Stomach (tissue), 9 donors: ENCODE measurements around the gene C22orf15. TPM values are rescaled to one million over a fixed set of nuclear protein-coding genes. Genes with fewer than 3 reads are reported as not detected.

Experiments
- DNase-seq, 2 donors: peaks; one replicate each; pipeline versions ENCODE4 v3.0.0 to v3.0.0-alpha.2; 2013 to 2019
- H3K27ac ChIP-seq, 5 donors: fragments of 200-600 bp in 4 of 5; sonication (generic) in 4 of 5; one replicate each; pipeline ENCODE4 v1.5.1; 2013 to 2019; ENCODE audit warnings: mild to moderate bottlenecking in 1 of 5, moderate library complexity in 1 of 5
- H3K27me3 ChIP-seq, 3 donors: fragments of 200-600 bp; sonication (generic); one replicate each; pipeline ENCODE4 v1.5.1; 2017 to 2019; ENCODE audit warnings: mixed run types in 1 of 3
- H3K36me3 ChIP-seq, 4 donors: fragments of 200-600 bp; sonication (generic); 1 replicate in 3 of 4; 2 replicates in 1 of 4; pipeline ENCODE4 v1.5.1; 2016 to 2019
- H3K4me1 ChIP-seq, 4 donors: fragments of 200-600 bp; sonication (generic); one replicate each; pipeline ENCODE4 v1.5.1; 2016 to 2019
- H3K4me3 ChIP-seq, 4 donors: fragments of 200-600 bp; sonication (generic) in 3 of 4; one replicate each; pipeline ENCODE4 v1.5.1; 2016 to 2019; ENCODE audit warnings: mild to moderate bottlenecking in 1 of 4
- H3K9me3 ChIP-seq, 4 donors: fragments of 200-600 bp; sonication (generic); one replicate each; pipeline ENCODE4 v1.5.1; 2016 to 2019
- EP300 ChIP-seq: sonication (generic); formaldehyde crosslinking; IDR thresholded peaks from one replicate; pipeline ENCODE4 v1.6.1; 2017; ENCODE audit warnings: antibody characterized with exemption
- POLR2A ChIP-seq, 4 donors: fragments of 450-650 bp; IDR thresholded peaks; one replicate each; pipeline ENCODE4 v1.6.1; 2016; ENCODE audit warnings: antibody characterized with exemption in 4 of 4, control low read depth in 2 of 4, mild to moderate bottlenecking in 1 of 4, moderate library complexity in 1 of 4
- POLR2AphosphoS5 ChIP-seq, 3 donors: sonication (generic); formaldehyde crosslinking; IDR thresholded peaks; one replicate each; pipeline ENCODE4 v1.6.1; 2016; ENCODE audit warnings: antibody characterized with exemption in 3 of 3
- WGBS, 5 donors: extraction: QIAGEN DNeasy Blood & Tissue Kit in 3 of 5; methylation state at CpG; one replicate each; pipeline versions ENCODE4 v1.1.5 to v1.1.7; 2013 to 2018; 5-methylcytosine and 5-hydroxymethylcytosine counted together
- intact Hi-C: fragments of 100-400 bp; cut with DNase I; formaldehyde crosslinking; loops from one replicate; pipeline ENCODE4 v1.15.1; 2023; ENCODE audit warnings: low total_unique reads
- polyA plus RNA-seq, 3 donors: library from polyadenylated mRNA; stranded (reverse); fragments of 200-250 nt; gene quantifications; one replicate each; pipeline ENCODE4 v1.2.3, GENCODE V29; 2013
- total RNA-seq, 5 donors: library from RNA; depleted of rRNA; stranded (reverse); fragments of >200 nt; gene quantifications; one replicate each; pipeline versions ENCODE4 v1.1.0 to v1.2.3, GENCODE V29; 2014 to 2016
- TF ChIP-seq, protein P1 (sequence below), 7 experiments: fragments of 450-650 bp in 4 of 7; fragments of 200-600 bp in 3 of 7; sonication (generic) in 3 of 7; IDR thresholded peaks; one replicate each; pipeline ENCODE4 v1.5.1; 2016 to 2019; ENCODE audit warnings: antibody characterized with exemption in 7 of 7, control low read depth in 2 of 7, mild to moderate bottlenecking in 1 of 7
- donor health status: healthy with polysubstance abuse.
- donor health status: Bipolar disorder and iron deficiency.
- donor health status: healthy.

C22orf15 gene
- total and polyA plus RNA-seq, 8 donors, result 0.05 TPM; not detected in 7

DNA sequence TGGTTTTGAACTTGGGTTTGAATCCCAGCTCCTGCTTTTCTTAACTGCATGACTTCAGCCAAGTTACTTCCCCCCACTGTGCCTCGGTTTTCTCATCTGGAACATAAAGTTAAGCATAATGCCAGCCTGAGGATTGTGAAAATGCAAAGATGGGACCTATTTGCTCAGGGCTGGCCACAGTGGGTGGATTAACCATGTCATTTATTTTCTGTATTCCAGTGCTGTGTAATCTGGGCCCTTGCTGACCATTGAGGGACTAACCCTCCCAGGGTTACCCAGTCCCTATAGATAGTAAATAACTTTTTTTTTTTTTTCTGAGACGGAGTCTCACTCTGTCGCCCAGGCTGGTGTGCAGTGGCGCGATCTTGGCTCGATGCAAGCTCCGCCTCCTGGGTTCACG, 7.1 kb upstream of the C22orf15 start:
- WGBS, 5 donors, result 78 to 89% (median 82%) methylated on average over 8 of the region's 8 CpGs
- H3K27me3 ChIP-seq, result no peaks in the 10 kb centered on the region
- intact Hi-C loops, result no loop called here
- H3K4me1 ChIP-seq, result peaks cover 0 to 9% (median 4%) of the 10 kb centered on the region in 4 donors
- no peak overlapping the region for H3K4me3 ChIP-seq
- H3K9me3 ChIP-seq, result no peaks in the 10 kb centered on the region
- H3K36me3 ChIP-seq, result no peaks in the 10 kb centered on the region
- DNase-seq, result no peak
- no peak overlapping the region for H3K27ac ChIP-seq
- TF ChIP-seq EP300 (no peak), POLR2A (IDR thresholded peaks at IDR 0.05) (no peak)
- TF ChIP-seq, protein P1, sequence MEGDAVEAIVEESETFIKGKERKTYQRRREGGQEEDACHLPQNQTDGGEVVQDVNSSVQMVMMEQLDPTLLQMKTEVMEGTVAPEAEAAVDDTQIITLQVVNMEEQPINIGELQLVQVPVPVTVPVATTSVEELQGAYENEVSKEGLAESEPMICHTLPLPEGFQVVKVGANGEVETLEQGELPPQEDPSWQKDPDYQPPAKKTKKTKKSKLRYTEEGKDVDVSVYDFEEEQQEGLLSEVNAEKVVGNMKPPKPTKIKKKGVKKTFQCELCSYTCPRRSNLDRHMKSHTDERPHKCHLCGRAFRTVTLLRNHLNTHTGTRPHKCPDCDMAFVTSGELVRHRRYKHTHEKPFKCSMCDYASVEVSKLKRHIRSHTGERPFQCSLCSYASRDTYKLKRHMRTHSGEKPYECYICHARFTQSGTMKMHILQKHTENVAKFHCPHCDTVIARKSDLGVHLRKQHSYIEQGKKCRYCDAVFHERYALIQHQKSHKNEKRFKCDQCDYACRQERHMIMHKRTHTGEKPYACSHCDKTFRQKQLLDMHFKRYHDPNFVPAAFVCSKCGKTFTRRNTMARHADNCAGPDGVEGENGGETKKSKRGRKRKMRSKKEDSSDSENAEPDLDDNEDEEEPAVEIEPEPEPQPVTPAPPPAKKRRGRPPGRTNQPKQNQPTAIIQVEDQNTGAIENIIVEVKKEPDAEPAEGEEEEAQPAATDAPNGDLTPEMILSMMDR (IDR thresholded peaks at IDR 0.05), result no peak

DNA sequence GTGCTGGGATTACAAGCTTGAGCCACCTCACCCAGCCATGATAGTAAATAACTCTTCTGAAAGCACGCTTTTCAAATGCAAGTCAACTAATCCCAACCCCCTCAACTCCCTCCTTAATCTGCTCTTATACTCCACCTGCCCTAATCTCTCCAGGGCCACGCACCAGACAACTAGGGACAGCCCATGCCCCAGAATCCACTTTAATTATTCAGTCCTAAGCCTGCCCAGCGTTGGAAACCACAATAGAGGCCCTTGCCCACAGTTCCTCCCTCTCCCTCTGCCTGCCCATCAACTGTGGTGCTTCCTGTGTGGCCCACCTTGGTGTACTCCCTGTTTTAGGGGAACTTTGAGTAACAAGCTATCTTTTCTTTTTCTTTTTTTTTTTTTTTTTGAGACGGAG, 5.9 kb upstream of the C22orf15 start:
- intact Hi-C loops, result no loop called here
- TF ChIP-seq, protein P1 (IDR thresholded peaks at IDR 0.05), result no peak
- TF ChIP-seq POLR2A (IDR thresholded peaks at IDR 0.05), result no peak
- TF ChIP-seq EP300, result no peak
- no peak for TF ChIP-seq POLR2AphosphoS5 (IDR thresholded peaks at IDR 0.05)
- Histone ChIP-seq H3K4me3 (no peak overlapping the region), H3K36me3 (no peaks in the 10 kb centered on the region), H3K27me3 (no peaks in the 10 kb centered on the region), H3K27ac (no peak overlapping the region), H3K9me3 (no peaks in the 10 kb centered on the region), H3K4me1 (peaks cover 0 to 2% (median under 1%) of the 10 kb centered on the region in 4 donors)
- 37 to 78% (median 57%) methylated on average over 4 of the region's 4 CpGs for WGBS, 5 donors
- DNase-seq, result no peak

DNA sequence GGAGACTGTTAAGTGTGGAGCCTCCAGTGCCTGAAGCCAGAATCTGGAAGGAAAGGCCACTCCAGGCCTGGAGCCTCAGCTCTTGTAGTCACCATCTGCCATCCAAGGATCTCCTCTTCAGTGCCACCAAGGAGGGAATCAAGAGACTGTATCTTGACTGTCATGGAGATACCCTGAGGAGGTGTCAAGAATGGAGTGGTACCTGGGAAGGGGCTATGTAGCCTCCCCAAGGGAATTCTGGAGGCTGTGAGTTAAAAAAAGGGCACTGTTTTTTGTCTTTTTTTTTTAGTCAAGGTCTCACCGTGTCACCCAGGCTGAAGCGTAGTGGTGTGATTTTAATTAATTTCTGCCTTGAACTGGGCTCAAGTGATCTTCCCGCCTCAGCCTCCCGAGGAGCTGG, 3.2 kb upstream of the C22orf15 start:
- Histone ChIP-seq H3K9me3 (no peaks in the 10 kb centered on the region), H3K36me3 (peaks cover 0 to 16% (median 0%) of the 10 kb centered on the region in 4 donors), H3K4me3 (no peak overlapping the region), H3K27me3 (no peaks in the 10 kb centered on the region), H3K4me1 (peaks cover 8 to 22% (median 15%) of the 10 kb centered on the region in 4 donors), H3K27ac (no peak overlapping the region)
- no peak for DNase-seq
- WGBS, 5 donors, result 86 to 94% (median 92%) methylated on average over 4 of the region's 4 CpGs
- TF ChIP-seq POLR2AphosphoS5 (IDR thresholded peaks at IDR 0.05) (no peak), EP300 (no peak), POLR2A (IDR thresholded peaks at IDR 0.05) (no peak)
- TF ChIP-seq, protein P1 (IDR thresholded peaks at IDR 0.05), result no peak
- intact Hi-C loops, result no loop called here

DNA sequence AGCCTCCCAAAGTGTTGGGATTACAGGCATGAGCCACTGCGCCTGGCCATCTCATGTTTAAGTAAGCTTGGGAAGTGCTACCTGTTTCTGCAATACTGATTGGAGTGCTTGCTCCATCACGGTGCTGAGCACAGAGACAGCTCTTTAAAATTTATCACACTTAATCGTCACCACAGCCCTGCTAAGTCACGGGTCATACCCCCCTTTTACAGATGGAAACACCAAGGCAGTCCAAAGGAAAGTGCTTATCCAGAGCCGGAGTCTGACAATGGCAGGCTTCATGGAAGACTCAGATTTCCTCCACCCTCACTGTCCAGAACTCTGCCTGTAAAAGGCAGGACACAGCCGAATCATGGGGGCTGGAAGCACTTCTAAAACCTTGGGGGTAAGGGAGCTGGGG, 2.7 kb upstream of the C22orf15 start:
- DNase-seq, result no peak
- TF ChIP-seq EP300 (no peak), POLR2AphosphoS5 (IDR thresholded peaks at IDR 0.05) (no peak), POLR2A (IDR thresholded peaks at IDR 0.05) (no peak)
- TF ChIP-seq, protein P1 (IDR thresholded peaks at IDR 0.05), result no peak
- Histone ChIP-seq H3K9me3 (no peaks in the 10 kb centered on the region), H3K36me3 (peaks cover 0 to 21% (median 3%) of the 10 kb centered on the region in 4 donors), H3K27ac (no peak overlapping the region), H3K27me3 (no peaks in the 10 kb centered on the region), H3K4me1 (peaks cover 8 to 27% (median 17%) of the 10 kb centered on the region in 4 donors), H3K4me3 (no peak overlapping the region)
- 76 to 93% (median 84%) methylated on average over 6 of the region's 6 CpGs for WGBS, 5 donors
- intact Hi-C loops, result no loop called here
